Measurements from ENCODE around the gene KIF26A.

DNA sequence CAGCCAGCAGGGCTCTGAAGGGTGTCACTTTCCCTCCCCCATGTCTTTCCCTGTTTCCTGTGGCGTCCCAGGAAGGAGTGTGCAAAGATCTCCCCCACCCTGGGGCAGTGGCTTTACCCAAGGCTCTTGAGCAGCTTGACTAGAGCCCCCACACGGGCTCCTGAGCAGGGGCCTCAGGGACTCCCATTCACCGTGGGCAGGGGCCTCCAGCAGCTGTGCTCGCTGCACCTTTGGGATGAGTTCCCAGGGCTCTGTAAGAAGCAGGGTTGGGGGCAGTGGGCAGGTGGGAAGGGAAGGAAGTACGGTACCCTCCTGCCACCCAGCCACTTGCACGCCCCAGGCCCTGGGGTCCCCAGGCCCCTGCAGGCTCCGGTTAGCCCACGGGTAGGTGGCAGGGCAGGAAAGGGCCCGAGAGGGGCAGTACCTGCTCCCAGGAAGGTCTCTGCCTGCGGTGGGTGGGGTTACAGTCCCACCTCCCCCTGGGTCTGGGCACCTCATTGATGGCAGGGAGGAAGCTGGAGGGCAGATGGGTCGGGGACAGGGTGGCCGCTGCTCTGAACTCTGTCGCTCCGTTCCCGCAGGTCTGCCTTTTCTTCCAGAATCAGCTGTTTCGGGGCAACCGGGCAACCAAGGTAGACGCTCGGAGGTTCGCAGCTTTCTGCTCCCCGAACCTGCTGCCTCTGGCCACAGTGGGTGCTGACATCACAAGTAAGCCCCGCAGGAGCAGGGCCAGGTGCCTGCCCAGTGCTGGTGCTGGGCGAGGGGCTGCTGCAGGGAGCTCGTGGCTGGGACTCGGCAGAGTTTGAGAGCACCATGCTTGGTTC lies 39.9 kb upstream of the KIF26A start:
- TF ChIP-seq, protein P1, sequence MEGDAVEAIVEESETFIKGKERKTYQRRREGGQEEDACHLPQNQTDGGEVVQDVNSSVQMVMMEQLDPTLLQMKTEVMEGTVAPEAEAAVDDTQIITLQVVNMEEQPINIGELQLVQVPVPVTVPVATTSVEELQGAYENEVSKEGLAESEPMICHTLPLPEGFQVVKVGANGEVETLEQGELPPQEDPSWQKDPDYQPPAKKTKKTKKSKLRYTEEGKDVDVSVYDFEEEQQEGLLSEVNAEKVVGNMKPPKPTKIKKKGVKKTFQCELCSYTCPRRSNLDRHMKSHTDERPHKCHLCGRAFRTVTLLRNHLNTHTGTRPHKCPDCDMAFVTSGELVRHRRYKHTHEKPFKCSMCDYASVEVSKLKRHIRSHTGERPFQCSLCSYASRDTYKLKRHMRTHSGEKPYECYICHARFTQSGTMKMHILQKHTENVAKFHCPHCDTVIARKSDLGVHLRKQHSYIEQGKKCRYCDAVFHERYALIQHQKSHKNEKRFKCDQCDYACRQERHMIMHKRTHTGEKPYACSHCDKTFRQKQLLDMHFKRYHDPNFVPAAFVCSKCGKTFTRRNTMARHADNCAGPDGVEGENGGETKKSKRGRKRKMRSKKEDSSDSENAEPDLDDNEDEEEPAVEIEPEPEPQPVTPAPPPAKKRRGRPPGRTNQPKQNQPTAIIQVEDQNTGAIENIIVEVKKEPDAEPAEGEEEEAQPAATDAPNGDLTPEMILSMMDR (IDR thresholded peaks at IDR 0.05; ENCODE audit: poor library complexity) = no peak
- TF ChIP-seq EZH2phosphoT487 (IDR thresholded peaks at IDR 0.05; ENCODE audit: low read depth, severe bottlenecking, unreplicated experiment) (no peak), EZH2 (IDR thresholded peaks at IDR 0.05; ENCODE audit: borderline replicate concordance) (no peak)

All from hepatocyte (in vitro differentiated cells).